Ishikawa (cell line): ENCODE data around the gene ABCA7.

ENCODE experiments used
- CEBPB ChIP-seq: IDR thresholded peaks from 2 replicates; pipeline ENCODE4 v1.6.1; 2012
- CREB1 ChIP-seq: IDR thresholded peaks from 2 replicates; pipeline ENCODE4 v1.6.1; 2012; ENCODE audit warnings: low read depth
- EGR1 ChIP-seq: IDR thresholded peaks from 2 replicates; pipeline ENCODE4 v1.6.1; 2012
- EP300 ChIP-seq: IDR thresholded peaks from 2 replicates; pipeline ENCODE4 v1.6.1; 2012; ENCODE audit warnings: borderline replicate concordance
- FOXM1 ChIP-seq: IDR thresholded peaks from 2 replicates; pipeline ENCODE4 v1.6.1; 2012; ENCODE audit warnings: low read depth, borderline replicate concordance
- MAX ChIP-seq: IDR thresholded peaks from 2 replicates; pipeline ENCODE4 v1.6.1; 2012
- NFIC ChIP-seq: IDR thresholded peaks from 2 replicates; pipeline ENCODE4 v1.6.1; 2012
- RAD21 ChIP-seq: IDR thresholded peaks from 2 replicates; pipeline ENCODE4 v1.6.1; 2012; ENCODE audit warnings: low read depth
- REST ChIP-seq: IDR thresholded peaks from 2 replicates; pipeline ENCODE4 v1.6.1; 2012; ENCODE audit warnings: low read depth, mild to moderate bottlenecking
- TAF1 ChIP-seq: IDR thresholded peaks from 2 replicates; pipeline ENCODE4 v1.6.1; 2012; ENCODE audit warnings: low read depth, mild to moderate bottlenecking
- TCF12 ChIP-seq: IDR thresholded peaks from 2 replicates; pipeline ENCODE4 v1.6.1; 2012; ENCODE audit warnings: low read depth
- TEAD4 ChIP-seq: IDR thresholded peaks from 2 replicates; pipeline ENCODE4 v1.6.1; 2012
- USF1 ChIP-seq: IDR thresholded peaks from 2 replicates; pipeline ENCODE4 v1.6.1; 2012
- YY1 ChIP-seq: IDR thresholded peaks from 2 replicates; pipeline ENCODE4 v1.6.1; 2012; ENCODE audit warnings: low read depth
- ZBTB7A ChIP-seq: IDR thresholded peaks from 2 replicates; pipeline ENCODE4 v1.6.1; 2012; ENCODE audit warnings: low read depth

Gene ABCA7

GRCh38 chr19:1008268-1009040 lies 31.5 kb upstream of the ABCA7 start:
- 0 out of 2 replicates have a peak, but pooled peaks have one; percentile 37 for TF ChIP-seq ZBTB7A
- TF ChIP-seq MAX = no peak
- TF ChIP-seq CEBPB = no peak

GRCh38 chr19:1009041-1009980 lies 30.6 kb upstream of the ABCA7 start:
- TF ChIP-seq ZBTB7A (no peak), FOXM1 (no peak), NFIC (no peak), EGR1 (no peak), EP300 (no peak), MAX (no peak), TAF1 (no peak), REST (no peak), TEAD4 (no peak), CEBPB (no peak), YY1 (no peak), RAD21 (no peak), CREB1 (no peak), USF1 (no peak)

GRCh38 chr19:1009981-1010538 lies 29.8 kb upstream of the ABCA7 start:
- TF ChIP-seq ZBTB7A (peak; percentile 64; the same call in 1 of the 2 replicates), YY1 (no peak)

- TF ChIP-seq YY1 = no peak
- TF ChIP-seq CEBPB = no peak
- TF ChIP-seq NFIC = no peak
- TF ChIP-seq EP300 = no peak
- TF ChIP-seq FOXM1 = no peak
- TF ChIP-seq CREB1 = no peak
- TF ChIP-seq REST = no peak
- no peak for TF ChIP-seq TEAD4
- TF ChIP-seq TAF1 = no peak
Observed at GRCh38 chr19:1010586-1011510, 29.1 kb upstream of the ABCA7 start.

- TF ChIP-seq TAF1 = no peak
- TF ChIP-seq FOXM1 = no peak
- no peak for TF ChIP-seq EP300
- TF ChIP-seq REST = no peak
- no peak for TF ChIP-seq NFIC
- no peak for TF ChIP-seq TEAD4
- no peak for TF ChIP-seq RAD21
- TF ChIP-seq CEBPB = no peak
- TF ChIP-seq CREB1 = no peak
- TF ChIP-seq ZBTB7A = no peak
- no peak for TF ChIP-seq USF1
- TF ChIP-seq MAX = no peak
- TF ChIP-seq YY1 = no peak
- no peak for TF ChIP-seq TCF12
- TF ChIP-seq EGR1 = no peak
Observed at GRCh38 chr19:1011831-1012333, 28.0 kb upstream of the ABCA7 start.
